AG04449 (cell line): ENCODE measurements around the gene SMIM12.

ENCODE experiments used
- CTCF ChIA-PET: fragments of 350-600 bp; formaldehyde crosslinking; extraction: SDS; loops from one replicate; lab custom pipeline; 2021; ENCODE audit warnings: antibody characterized with exemption; lab: Yijun Ruan, JAX
- POLR2A ChIA-PET: fragments of 400-600, 350-600 bp; formaldehyde crosslinking; extraction: SDS; loops from one replicate; lab custom pipeline; 2020; ENCODE audit warnings: antibody characterized with exemption, inconsistent platforms; lab: Yijun Ruan, JAX
- DNase-seq: peaks from one replicate; pipeline ENCODE4 v3.0.0-alpha.2; 2010; ENCODE audit warnings: low read depth, low spot score
- H3K4me3 ChIP-seq: 2 replicates; pipeline ENCODE4 v1.5.1; 2011; ENCODE audit warnings: low read depth, mild to moderate bottlenecking, control low read depth, low read length
- CTCF ChIP-seq: IDR thresholded peaks from one replicate; pipeline ENCODE4 v1.5.1; 2011; ENCODE audit warnings: mild to moderate bottlenecking, moderate library complexity, low read length, control low read depth, inconsistent platforms; ENCODE audit not compliant: insufficient read depth; ENCODE audit errors: missing control alignments

The SMIM12 gene

GRCh38 chr1:34904236-34905097 lies 44.9 kb upstream of the SMIM12 start:
- H3K4me3 ChIP-seq: no peak overlapping the region
- no peak for DNase-seq
- ChIA-PET POLR2A (no interaction called here), CTCF (no interaction called here)
- TF ChIP-seq CTCF: no peak

GRCh38 chr1:34901919-34902318 lies 42.4 kb upstream of the SMIM12 start:
- ChIA-PET CTCF (no interaction called here), POLR2A (no interaction called here)
- no peak for TF ChIP-seq CTCF
- no peak for DNase-seq
- H3K4me3 ChIP-seq: no peak overlapping the region

DNA sequence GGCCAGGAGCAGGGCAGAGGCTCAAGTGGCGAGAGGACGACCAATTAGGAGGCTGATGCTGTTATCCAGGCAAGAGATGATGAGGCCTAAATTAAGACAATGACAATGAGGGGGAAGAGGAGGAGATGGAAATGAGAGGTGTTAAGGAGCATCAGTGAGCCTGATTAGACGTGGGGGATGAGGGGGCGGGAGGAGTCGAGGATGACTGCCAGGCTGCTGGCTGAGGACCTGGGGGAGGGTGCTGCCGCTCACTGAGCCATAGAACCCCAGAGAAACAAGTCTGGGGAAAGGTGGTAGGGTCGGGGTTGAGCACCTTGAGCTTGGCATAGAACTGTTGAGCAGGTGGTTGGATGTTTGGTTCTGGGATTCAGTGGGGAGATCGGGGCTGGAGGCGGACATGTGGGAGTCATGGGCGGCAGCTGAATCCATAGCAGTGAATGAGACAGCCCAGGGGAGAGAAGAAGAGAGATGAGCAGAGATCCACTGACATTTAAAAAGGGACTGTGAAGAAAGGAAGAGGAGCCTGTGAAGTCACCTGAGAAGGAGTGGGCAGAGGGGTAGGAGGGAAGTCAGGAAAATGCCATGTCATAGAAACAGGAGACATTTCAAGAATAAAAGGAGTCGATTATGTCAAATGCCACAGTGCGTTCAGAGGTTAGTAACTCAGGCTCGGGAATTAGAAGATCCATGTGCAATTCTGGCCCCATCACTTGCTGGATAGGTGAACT lies 41.4 kb upstream of the SMIM12 start:
- no peak for TF ChIP-seq CTCF
- DNase-seq: no peak
- ChIA-PET POLR2A (no interaction called here), CTCF (no interaction called here)
- no peak overlapping the region for H3K4me3 ChIP-seq

DNA sequence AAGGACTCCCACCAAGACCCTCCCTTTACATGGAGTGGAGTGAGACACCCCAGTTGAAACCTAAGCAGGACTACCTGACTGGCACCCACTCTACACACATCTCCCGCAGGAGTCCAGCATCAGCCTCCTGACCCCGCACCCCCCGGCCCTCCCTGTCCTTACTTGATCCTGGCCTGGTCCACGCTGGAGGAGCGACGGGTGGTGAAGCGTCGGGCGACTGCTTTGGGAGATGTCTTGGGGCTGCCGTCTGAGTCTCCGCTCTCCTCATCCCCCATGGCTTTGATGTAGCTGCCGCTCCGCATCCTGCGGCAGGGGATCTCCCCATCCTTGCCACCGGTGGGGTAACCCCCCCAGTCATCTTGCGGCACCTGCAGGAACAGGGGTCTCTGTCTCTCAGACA lies 40.4 kb upstream of the SMIM12 start:
- ChIA-PET CTCF (no interaction called here), POLR2A (no interaction called here)
- no peak for DNase-seq
- no peak for TF ChIP-seq CTCF
- no peak overlapping the region for H3K4me3 ChIP-seq

DNA sequence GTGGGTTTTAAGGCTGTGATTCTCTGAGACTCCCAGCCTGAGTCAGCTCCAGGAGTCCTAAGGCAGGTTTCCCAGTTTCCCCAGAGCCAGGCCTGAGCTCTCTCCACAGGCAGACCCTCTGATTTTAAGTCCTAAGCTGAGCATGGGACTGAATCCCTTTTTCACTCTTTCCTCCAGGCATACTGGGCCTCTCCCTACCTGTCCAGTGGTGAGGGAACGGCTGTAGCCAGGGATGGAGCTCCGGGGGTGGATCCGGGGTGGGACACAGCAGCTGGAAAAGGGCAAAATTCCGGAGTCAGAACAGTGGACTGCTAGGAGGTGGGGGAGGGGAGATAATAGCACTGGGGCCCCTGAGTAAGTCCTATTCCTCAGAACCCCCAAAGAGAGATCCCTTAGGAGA lies 39.9 kb upstream of the SMIM12 start:
- TF ChIP-seq CTCF: no peak
- POLR2A ChIA-PET: no interaction called here
- H3K4me3 ChIP-seq: no peak overlapping the region
- no peak for DNase-seq
- CTCF ChIA-PET: no interaction called here

- ChIA-PET CTCF (no interaction called here), POLR2A (no interaction called here)
- H3K4me3 ChIP-seq: no peak overlapping the region
- no peak for DNase-seq
- no peak for TF ChIP-seq CTCF
These were observed 38.8 kb upstream of the SMIM12 start for GRCh38 chr1:34898330-34898761.
